ENCODE measurements around the gene FAXDC2.
A peak's percentile ranks its signal among the peaks of the same experiment; 100 is the strongest.

The FAXDC2 gene

DNA sequence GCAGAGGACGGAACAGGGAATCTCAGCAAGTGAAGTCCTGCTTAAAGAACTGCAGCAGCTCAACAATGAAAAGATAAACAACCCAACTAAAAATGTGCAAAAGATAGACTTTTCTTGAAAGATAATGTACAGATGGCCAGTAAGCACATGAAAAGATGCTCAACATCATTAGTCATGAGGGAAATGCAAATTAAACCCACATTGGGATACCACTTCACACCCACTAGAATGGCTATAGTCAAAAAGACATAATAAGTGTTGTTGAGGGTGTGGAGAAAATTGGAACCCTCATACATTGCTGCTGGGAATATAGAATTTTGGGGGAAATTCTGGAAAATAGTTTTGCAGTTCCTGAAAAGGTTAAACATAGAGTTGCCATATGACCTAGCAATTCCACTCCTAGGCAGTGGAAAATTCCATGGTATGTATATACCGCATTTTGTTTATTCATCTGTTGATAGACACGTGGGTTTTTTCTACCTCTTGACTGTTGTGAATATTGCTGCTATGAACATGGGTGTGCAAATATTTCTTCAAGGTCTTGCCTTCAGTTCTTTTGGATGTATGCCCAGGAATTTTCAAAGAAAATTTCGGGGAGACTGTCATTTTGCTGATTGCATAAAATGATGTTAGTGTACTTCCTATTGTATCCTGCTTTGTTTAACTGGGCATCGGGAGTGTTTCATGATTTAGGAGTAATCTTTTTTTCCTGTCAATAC lies 15.2 kb upstream of the FAXDC2 start:
- H3K4me1 Mint-ChIP-seq: peaks cover 24% of the 10 kb centered on the region
- H3K27ac Mint-ChIP-seq: no peak overlapping the region

DNA sequence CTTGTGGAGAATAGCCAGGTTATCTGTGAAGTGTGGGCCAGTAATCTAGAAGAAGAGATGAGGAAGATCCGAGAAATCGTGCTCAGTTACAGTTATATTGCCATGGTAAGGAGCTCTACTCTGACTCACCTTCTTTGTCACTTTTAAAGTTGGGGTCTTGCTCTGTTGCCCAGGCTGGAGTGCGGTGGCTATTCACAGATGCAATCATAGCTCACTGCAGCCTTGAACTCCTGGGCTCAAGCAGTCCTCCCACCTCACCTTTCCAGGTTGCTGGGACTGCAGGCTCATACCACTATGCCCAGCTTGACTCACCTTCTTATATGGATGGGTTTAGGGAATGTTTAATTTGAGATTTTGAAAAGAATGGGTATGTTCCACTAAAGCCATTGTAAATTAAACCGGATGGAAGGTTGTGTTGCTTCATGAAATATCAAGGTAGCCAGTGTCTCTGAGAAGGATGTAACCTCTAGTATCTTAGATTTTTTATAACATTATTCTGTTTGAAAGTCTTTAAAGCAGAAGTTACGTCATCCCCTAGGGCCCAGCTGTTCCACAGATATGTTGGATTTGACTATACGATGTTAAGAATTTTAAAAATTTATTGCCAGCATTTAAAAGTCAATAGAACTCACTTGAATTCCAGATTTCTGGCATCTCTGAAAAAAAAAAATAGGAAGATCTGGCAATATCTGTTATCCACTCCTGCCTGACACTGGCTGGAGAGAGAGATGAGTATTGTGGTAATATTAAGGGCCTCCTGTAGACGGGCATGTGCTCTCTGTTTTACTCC lies 13.1 kb upstream of the FAXDC2 start:
- H3K27ac Mint-ChIP-seq: no peak overlapping the region
- no peak for DNase-seq
- H3K9me3 Mint-ChIP-seq: no peaks in the 10 kb centered on the region
- peaks cover 40% of the 10 kb centered on the region for H3K4me1 Mint-ChIP-seq
- no peaks in the 10 kb centered on the region for H3K27me3 Mint-ChIP-seq (ENCODE audit: low read depth, poor library complexity)
- no peak overlapping the region for H3K4me3 Mint-ChIP-seq
- TF ChIP-seq, protein P1, sequence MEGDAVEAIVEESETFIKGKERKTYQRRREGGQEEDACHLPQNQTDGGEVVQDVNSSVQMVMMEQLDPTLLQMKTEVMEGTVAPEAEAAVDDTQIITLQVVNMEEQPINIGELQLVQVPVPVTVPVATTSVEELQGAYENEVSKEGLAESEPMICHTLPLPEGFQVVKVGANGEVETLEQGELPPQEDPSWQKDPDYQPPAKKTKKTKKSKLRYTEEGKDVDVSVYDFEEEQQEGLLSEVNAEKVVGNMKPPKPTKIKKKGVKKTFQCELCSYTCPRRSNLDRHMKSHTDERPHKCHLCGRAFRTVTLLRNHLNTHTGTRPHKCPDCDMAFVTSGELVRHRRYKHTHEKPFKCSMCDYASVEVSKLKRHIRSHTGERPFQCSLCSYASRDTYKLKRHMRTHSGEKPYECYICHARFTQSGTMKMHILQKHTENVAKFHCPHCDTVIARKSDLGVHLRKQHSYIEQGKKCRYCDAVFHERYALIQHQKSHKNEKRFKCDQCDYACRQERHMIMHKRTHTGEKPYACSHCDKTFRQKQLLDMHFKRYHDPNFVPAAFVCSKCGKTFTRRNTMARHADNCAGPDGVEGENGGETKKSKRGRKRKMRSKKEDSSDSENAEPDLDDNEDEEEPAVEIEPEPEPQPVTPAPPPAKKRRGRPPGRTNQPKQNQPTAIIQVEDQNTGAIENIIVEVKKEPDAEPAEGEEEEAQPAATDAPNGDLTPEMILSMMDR (IDR thresholded peaks at IDR 0.05): no peak
- peaks cover 57% of the 10 kb centered on the region for H3K36me3 Mint-ChIP-seq (ENCODE audit: low read depth)

More for the DNA sequence above, 15.2 kb upstream of the FAXDC2 start:
- TF ChIP-seq, protein P1 (IDR thresholded peaks at IDR 0.05): no peak
- Mint-ChIP-seq H3K4me3 (no peak overlapping the region), H3K36me3 (ENCODE audit: low read depth) (peaks cover 69% of the 10 kb centered on the region), H3K9me3 (no peaks in the 10 kb centered on the region), H3K27me3 (ENCODE audit: low read depth, poor library complexity) (no peaks in the 10 kb centered on the region)
- no peak for DNase-seq

DNA sequence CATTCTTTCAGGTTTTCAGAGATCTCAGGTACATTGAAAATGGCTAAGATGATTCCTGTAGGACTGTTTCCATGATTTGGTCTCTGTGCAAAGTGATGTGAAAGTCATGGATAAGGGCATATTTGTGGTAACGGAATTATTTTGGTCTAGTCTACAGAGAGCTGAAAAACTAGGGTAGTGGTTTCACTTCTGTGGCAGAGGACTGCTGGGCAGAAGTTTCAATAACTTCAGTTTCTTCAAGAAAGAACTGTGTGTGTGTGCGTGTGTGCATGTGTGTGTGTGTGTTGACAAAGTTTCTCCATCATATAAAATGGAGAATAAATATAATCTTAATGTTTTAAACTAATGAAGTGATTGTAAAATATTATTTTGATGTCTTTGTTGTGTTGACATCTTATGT lies 12.4 kb upstream of the FAXDC2 start:
- TF ChIP-seq, protein P1 (IDR thresholded peaks at IDR 0.05): no peak
- H3K4me1 Mint-ChIP-seq: peaks cover 40% of the 10 kb centered on the region
- peaks cover 55% of the 10 kb centered on the region for H3K36me3 Mint-ChIP-seq (ENCODE audit: low read depth)
- no peak overlapping the region for H3K4me3 Mint-ChIP-seq
- DNase-seq: no peak
- no peaks in the 10 kb centered on the region for H3K27me3 Mint-ChIP-seq (ENCODE audit: low read depth, poor library complexity)
- no peaks in the 10 kb centered on the region for H3K9me3 Mint-ChIP-seq
- H3K27ac Mint-ChIP-seq: no peak overlapping the region

DNA sequence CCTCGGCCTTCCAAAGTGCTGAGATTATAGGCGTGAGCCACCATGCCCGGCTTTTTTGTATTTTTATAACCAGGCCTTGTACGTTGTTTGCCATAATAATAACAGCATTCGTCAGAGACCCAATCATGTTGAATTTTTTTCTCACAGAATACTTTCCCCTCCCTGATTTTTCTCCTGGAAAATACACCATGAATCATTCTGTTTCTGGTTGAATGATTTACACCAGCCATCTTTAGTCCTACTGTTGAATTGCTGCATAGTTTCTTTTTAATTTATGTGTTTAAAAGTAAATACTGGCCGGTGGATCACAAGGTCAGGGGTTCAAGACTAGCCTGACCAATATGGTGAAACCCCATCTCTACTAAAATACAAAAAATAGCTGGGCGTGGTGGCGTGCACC lies 11.5 kb upstream of the FAXDC2 start:
- Mint-ChIP-seq H3K27ac (peak overlapping the region; percentile 80), H3K36me3 (ENCODE audit: low read depth) (peaks cover 50% of the 10 kb centered on the region), H3K4me3 (peak overlapping the region; percentile 52), H3K4me1 (peaks cover 43% of the 10 kb centered on the region), H3K27me3 (ENCODE audit: low read depth, poor library complexity) (no peaks in the 10 kb centered on the region), H3K9me3 (no peaks in the 10 kb centered on the region)
- DNase-seq: no peak
- TF ChIP-seq, protein P1 (IDR thresholded peaks at IDR 0.05): no peak

DNA sequence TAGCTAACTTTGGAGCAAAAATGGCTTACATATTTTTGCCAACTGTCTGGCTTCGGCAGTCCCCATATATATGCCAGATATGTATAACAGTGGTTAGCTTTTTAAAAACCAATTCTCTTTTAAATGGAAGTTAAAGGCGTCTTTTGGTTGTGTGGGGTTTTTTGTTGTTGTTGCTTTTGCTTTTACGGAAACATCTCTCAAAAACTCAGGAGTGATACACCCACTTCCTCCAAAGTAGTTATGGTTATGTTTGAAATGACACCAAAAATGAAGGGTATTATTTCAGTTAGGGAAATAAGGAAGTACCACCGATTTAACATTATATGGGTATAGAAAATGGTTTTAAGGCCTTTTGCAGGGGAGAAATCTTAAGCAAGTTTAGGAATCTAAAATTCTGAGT lies 10.4 kb upstream of the FAXDC2 start:
- Mint-ChIP-seq H3K27me3 (ENCODE audit: low read depth, poor library complexity) (no peaks in the 10 kb centered on the region), H3K36me3 (ENCODE audit: low read depth) (peaks cover 41% of the 10 kb centered on the region), H3K4me1 (peaks cover 52% of the 10 kb centered on the region), H3K9me3 (no peaks in the 10 kb centered on the region), H3K4me3 (peak overlapping the region; percentile 96), H3K27ac (no peak overlapping the region)
- no peak for DNase-seq
- TF ChIP-seq, protein P1 (IDR thresholded peaks at IDR 0.05): no peak
